Measurements from ENCODE around the gene ARL2BP.

ARL2BP gene

GRCh38 chr16:57283214-57283958 is 38.3 kb downstream of the ARL2BP start:
- Histone ChIP-seq H2BK15ac (replicated peaks; ENCODE audit: low read depth) (no peak overlapping the region), H3K79me2 (ENCODE audit: control insufficient read depth, insufficient read depth, low read length) (no peaks in the 10 kb centered on the region), H4K5ac (ENCODE audit: low read length) (no peak overlapping the region), H3K56ac (ENCODE audit: low read length) (peak overlapping the region; percentile 80), H3K23ac (ENCODE audit: low read length) (no peak overlapping the region), H2BK5ac (ENCODE audit: low read length) (no peak overlapping the region), H3K4ac (ENCODE audit: low read depth, low read length) (no peak overlapping the region), H3K18ac (ENCODE audit: low read length) (no peak overlapping the region), H2BK120ac (ENCODE audit: low read depth, low read length) (no peak overlapping the region), H3K27ac (ENCODE audit: low read depth, low read length) (no peak overlapping the region), H3K4me2 (ENCODE audit: low read length) (peak overlapping the region; percentile 57), H3K9ac (ENCODE audit: low read length) (no peak overlapping the region), H4K8ac (ENCODE audit: low read depth, low read length) (no peak overlapping the region), H3K36me3 (ENCODE audit: control insufficient read depth, insufficient read depth, low read length) (no peaks in the 10 kb centered on the region), H3K4me1 (ENCODE audit: control insufficient read depth, low read depth, low read length) (no peaks in the 10 kb centered on the region), H3K4me3 (ENCODE audit: low read length) (no peak overlapping the region), H3K27me3 (ENCODE audit: insufficient read depth, low read length, poor library complexity) (peaks cover 9% of the 10 kb centered on the region), H3K79me1 (ENCODE audit: low read length) (no peaks in the 10 kb centered on the region), H2AK5ac (ENCODE audit: low read length) (no peak overlapping the region)
- no peak for DNase-seq
- no CpG with 5 or more reads among the region's 24 CpGs for WGBS (ENCODE audit: extremely low coverage, insufficient coverage, low lambda C conversion rate)

GRCh38 chr16:57283959-57284208 is 38.8 kb downstream of the ARL2BP start:
- H3K4me3 ChIP-seq (ENCODE audit: low read length) = no peak overlapping the region
- no peak overlapping the region for H3K27ac ChIP-seq (ENCODE audit: low read depth, low read length)
- DNase-seq = no peak
- H3K79me1 ChIP-seq (ENCODE audit: low read length) = no peaks in the 10 kb centered on the region
- H2BK15ac ChIP-seq (replicated peaks; ENCODE audit: low read depth) = no peak overlapping the region
- no peaks in the 10 kb centered on the region for H3K79me2 ChIP-seq (ENCODE audit: control insufficient read depth, insufficient read depth, low read length)
- H4K8ac ChIP-seq (ENCODE audit: low read depth, low read length) = no peak overlapping the region
- H3K23ac ChIP-seq (ENCODE audit: low read length) = no peak overlapping the region
- no peak overlapping the region for H2AK5ac ChIP-seq (ENCODE audit: low read length)
- no peak overlapping the region for H2BK120ac ChIP-seq (ENCODE audit: low read depth, low read length)
- H3K36me3 ChIP-seq (ENCODE audit: control insufficient read depth, insufficient read depth, low read length) = no peaks in the 10 kb centered on the region
- no peak overlapping the region for H3K4ac ChIP-seq (ENCODE audit: low read depth, low read length)
- H2BK5ac ChIP-seq (ENCODE audit: low read length) = no peak overlapping the region
- no peaks in the 10 kb centered on the region for H3K4me1 ChIP-seq (ENCODE audit: control insufficient read depth, low read depth, low read length)
- H3K4me2 ChIP-seq (ENCODE audit: low read length) = peak overlapping the region; percentile 57
- H3K18ac ChIP-seq (ENCODE audit: low read length) = no peak overlapping the region
- H3K56ac ChIP-seq (ENCODE audit: low read length) = peak overlapping the region; percentile 80
- H3K9ac ChIP-seq (ENCODE audit: low read length) = peak overlapping the region; percentile 44
- WGBS (ENCODE audit: extremely low coverage, insufficient coverage, low lambda C conversion rate) = no CpG with 5 or more reads among the region's 14 CpGs
- H3K27me3 ChIP-seq (ENCODE audit: insufficient read depth, low read length, poor library complexity) = peaks cover 9% of the 10 kb centered on the region
- H4K5ac ChIP-seq (ENCODE audit: low read length) = no peak overlapping the region

GRCh38 chr16:57284209-57284951 is 39.3 kb downstream of the ARL2BP start, which contains the start of gene PLLP:
TSS of gene PLLP (minus strand) at chr16:57284672. CDS start at chr16:57284540, 132 bp downstream.
- no peak within 1 kb of the TSS for H3K27ac ChIP-seq (ENCODE audit: low read depth, low read length)
- peak within 1 kb of the TSS; percentile 40 for H3K18ac ChIP-seq (ENCODE audit: low read length)
- H2BK15ac ChIP-seq (replicated peaks; ENCODE audit: low read depth) = no peak within 1 kb of the TSS
- no peaks in the 10 kb centered on the region for H3K79me2 ChIP-seq (ENCODE audit: control insufficient read depth, insufficient read depth, low read length)
- peak within 1 kb of the TSS; percentile 58 for H3K4me3 ChIP-seq (ENCODE audit: low read length)
- H4K8ac ChIP-seq (ENCODE audit: low read depth, low read length) = no peak within 1 kb of the TSS
- H2BK5ac ChIP-seq (ENCODE audit: low read length) = no peak within 1 kb of the TSS
- H3K36me3 ChIP-seq (ENCODE audit: control insufficient read depth, insufficient read depth, low read length) = no peaks in the 10 kb centered on the region
- H4K5ac ChIP-seq (ENCODE audit: low read length) = no peak within 1 kb of the TSS
- peak within 1 kb of the TSS; percentile 84 for H3K56ac ChIP-seq (ENCODE audit: low read length)
- H2AK5ac ChIP-seq (ENCODE audit: low read length) = no peak within 1 kb of the TSS
- peaks cover 9% of the 10 kb centered on the region for H3K27me3 ChIP-seq (ENCODE audit: insufficient read depth, low read length, poor library complexity)
- DNase-seq = peak; percentile 59
- no CpG with 5 or more reads among the region's 95 CpGs for WGBS (ENCODE audit: extremely low coverage, insufficient coverage, low lambda C conversion rate)
- H3K4me2 ChIP-seq (ENCODE audit: low read length) = peak within 1 kb of the TSS; percentile 64
- H3K4me1 ChIP-seq (ENCODE audit: control insufficient read depth, low read depth, low read length) = no peaks in the 10 kb centered on the region
- H3K4ac ChIP-seq (ENCODE audit: low read depth, low read length) = no peak within 1 kb of the TSS
- H3K23ac ChIP-seq (ENCODE audit: low read length) = no peak within 1 kb of the TSS
- peak within 1 kb of the TSS; percentile 55 for H3K9ac ChIP-seq (ENCODE audit: low read length)
- no peak within 1 kb of the TSS for H2BK120ac ChIP-seq (ENCODE audit: low read depth, low read length)
- H3K79me1 ChIP-seq (ENCODE audit: low read length) = no peaks in the 10 kb centered on the region

- H4K8ac ChIP-seq (ENCODE audit: low read depth, low read length) = no peak overlapping the region
- H2BK15ac ChIP-seq (replicated peaks; ENCODE audit: low read depth) = no peak overlapping the region
- no peaks in the 10 kb centered on the region for H3K79me1 ChIP-seq (ENCODE audit: low read length)
- no peaks in the 10 kb centered on the region for H3K4me1 ChIP-seq (ENCODE audit: control insufficient read depth, low read depth, low read length)
- WGBS (ENCODE audit: extremely low coverage, insufficient coverage, low lambda C conversion rate) = no CpG with 5 or more reads among the region's 22 CpGs
- H3K23ac ChIP-seq (ENCODE audit: low read length) = no peak overlapping the region
- no peak overlapping the region for H4K5ac ChIP-seq (ENCODE audit: low read length)
- H2BK5ac ChIP-seq (ENCODE audit: low read length) = no peak overlapping the region
- H3K79me2 ChIP-seq (ENCODE audit: control insufficient read depth, insufficient read depth, low read length) = no peaks in the 10 kb centered on the region
- peak overlapping the region; percentile 55 for H3K9ac ChIP-seq (ENCODE audit: low read length)
- peak overlapping the region; percentile 58 for H3K4me3 ChIP-seq (ENCODE audit: low read length)
- H3K27ac ChIP-seq (ENCODE audit: low read depth, low read length) = no peak overlapping the region
- H3K4ac ChIP-seq (ENCODE audit: low read depth, low read length) = no peak overlapping the region
- H3K27me3 ChIP-seq (ENCODE audit: insufficient read depth, low read length, poor library complexity) = peaks cover 9% of the 10 kb centered on the region
- H3K56ac ChIP-seq (ENCODE audit: low read length) = peak overlapping the region; percentile 84
- H3K18ac ChIP-seq (ENCODE audit: low read length) = peak overlapping the region; percentile 40
- H2AK5ac ChIP-seq (ENCODE audit: low read length) = no peak overlapping the region
- no peak overlapping the region for H2BK120ac ChIP-seq (ENCODE audit: low read depth, low read length)
- DNase-seq = peak; percentile 34
- peak overlapping the region; percentile 64 for H3K4me2 ChIP-seq (ENCODE audit: low read length)
- H3K36me3 ChIP-seq (ENCODE audit: control insufficient read depth, insufficient read depth, low read length) = no peaks in the 10 kb centered on the region
These were observed 39.9 kb downstream of the ARL2BP start for GRCh38 chr16:57284952-57285363.

- no CpG with 5 or more reads among the region's 5 CpGs for WGBS (ENCODE audit: extremely low coverage, insufficient coverage, low lambda C conversion rate)
- H3K4me3 ChIP-seq (ENCODE audit: low read length) = no peak overlapping the region
- no peak overlapping the region for H2BK120ac ChIP-seq (ENCODE audit: low read depth, low read length)
These were observed 40.3 kb downstream of the ARL2BP start for GRCh38 chr16:57285379-57285778.

More at GRCh38 chr16:57285379-57285778, 40.3 kb downstream of the ARL2BP start:
- H2BK15ac ChIP-seq (replicated peaks; ENCODE audit: low read depth) = no peak overlapping the region
- no peaks in the 10 kb centered on the region for H3K79me1 ChIP-seq (ENCODE audit: low read length)
- no peak overlapping the region for H3K18ac ChIP-seq (ENCODE audit: low read length)
- no peak overlapping the region for H3K4ac ChIP-seq (ENCODE audit: low read depth, low read length)
- H3K56ac ChIP-seq (ENCODE audit: low read length) = no peak overlapping the region
- H3K27ac ChIP-seq (ENCODE audit: low read depth, low read length) = no peak overlapping the region
- H3K36me3 ChIP-seq (ENCODE audit: control insufficient read depth, insufficient read depth, low read length) = no peaks in the 10 kb centered on the region
- no peak overlapping the region for H4K5ac ChIP-seq (ENCODE audit: low read length)
- no peaks in the 10 kb centered on the region for H3K79me2 ChIP-seq (ENCODE audit: control insufficient read depth, insufficient read depth, low read length)
- H3K4me2 ChIP-seq (ENCODE audit: low read length) = no peak overlapping the region
- H3K23ac ChIP-seq (ENCODE audit: low read length) = no peak overlapping the region
- DNase-seq = no peak
- no peak overlapping the region for H4K8ac ChIP-seq (ENCODE audit: low read depth, low read length)
- peaks cover 9% of the 10 kb centered on the region for H3K27me3 ChIP-seq (ENCODE audit: insufficient read depth, low read length, poor library complexity)
- no peak overlapping the region for H2BK5ac ChIP-seq (ENCODE audit: low read length)
- no peaks in the 10 kb centered on the region for H3K4me1 ChIP-seq (ENCODE audit: control insufficient read depth, low read depth, low read length)
- no peak overlapping the region for H2AK5ac ChIP-seq (ENCODE audit: low read length)
- H3K9ac ChIP-seq (ENCODE audit: low read length) = no peak overlapping the region

Measured in mesendoderm (in vitro differentiated cells).